IMR-90 (cell line): ENCODE results near the gene FBXO44. TPM values are rescaled to one million over a fixed set of nuclear protein-coding genes. Genes with fewer than 3 reads are reported as not detected.

Experiments
- ATAC-seq: fragments of 200-7000 bp; cut with Tn5 transposase; 2 replicates; pipeline ENCODE4 v1.9.1; 2020; ENCODE audit warnings: low read depth, mild to moderate bottlenecking, moderate library complexity
- BruUV-seq: library from RNA; stranded (reverse); fragments of 400-500 nt; replicated peaks from 2 replicates; lab custom pipeline; 2021; lab: Mats Ljungman, UMichigan
- CTCF ChIA-PET: fragments of 300-600 bp; formaldehyde crosslinking; extraction: SDS; loops from one replicate; lab custom pipeline; 2021; ENCODE audit warnings: antibody characterized with exemption; lab: Yijun Ruan, JAX
- POLR2A ChIA-PET: fragments of 300-600 bp; sonication (Branson Sonifier 250); formaldehyde crosslinking; loops from one replicate; lab custom pipeline; 2022; ENCODE audit warnings: antibody characterized with exemption; ENCODE audit not compliant: unreplicated experiment; lab: Charles Lee
- DNase-seq: peaks from one replicate; pipeline ENCODE4 v3.0.0; 2013
- H2AFZ ChIP-seq: replicated peaks from 2 replicates; pipeline ENCODE3; 2013; ENCODE audit warnings: low read length, mild to moderate bottlenecking; ENCODE audit not compliant: poor library complexity
- H2AK5ac ChIP-seq: 2 replicates; pipeline ENCODE4 v1.6.1; 2013; ENCODE audit warnings: low read depth, low read length, inconsistent platforms
- H2AK9ac ChIP-seq: replicated peaks from 2 replicates; pipeline ENCODE3; 2013; ENCODE audit warnings: mild to moderate bottlenecking, low read depth, low read length, moderate library complexity; ENCODE audit not compliant: poor library complexity
- H2BK120ac ChIP-seq: 2 replicates; pipeline ENCODE4 v1.6.1; 2013; ENCODE audit warnings: low read depth, low read length, inconsistent platforms
- H2BK15ac ChIP-seq: 3 replicates; pipeline ENCODE4 v1.6.1; 2013; ENCODE audit warnings: low read depth, low read length, inconsistent platforms
- H2BK20ac ChIP-seq: 2 replicates; pipeline ENCODE4 v1.6.1; 2013; ENCODE audit warnings: low read depth, mild to moderate bottlenecking, inconsistent platforms, low read length, moderate library complexity
- H2BK5ac ChIP-seq: 2 replicates; pipeline ENCODE4 v1.6.1; 2013; ENCODE audit warnings: mild to moderate bottlenecking, low read depth, low read length, inconsistent platforms; ENCODE audit not compliant: poor library complexity, severe bottlenecking
- H3K14ac ChIP-seq: replicated peaks from 2 replicates; pipeline ENCODE4 v1.6.1; 2013; ENCODE audit warnings: low read depth, low read length, inconsistent platforms
- H3K18ac ChIP-seq: 2 replicates; pipeline ENCODE4 v1.6.1; 2013; ENCODE audit warnings: low read depth, low read length, control low read depth
- H3K23ac ChIP-seq: 2 replicates; pipeline ENCODE4 v1.6.1; 2013; ENCODE audit warnings: low read depth, low read length, inconsistent platforms
- H3K27ac ChIP-seq: 2 replicates; pipeline ENCODE4 v1.5.1; 2013; ENCODE audit warnings: mild to moderate bottlenecking, control low read depth, low read length; ENCODE audit not compliant: insufficient read depth
- H3K27me3 ChIP-seq: 2 replicates; pipeline ENCODE4 v1.6.1; 2013; ENCODE audit warnings: low read length; ENCODE audit not compliant: control insufficient read depth, insufficient read depth
- H3K36me3 ChIP-seq: 2 replicates; pipeline ENCODE4 v1.6.1; 2013; ENCODE audit warnings: low read length, mixed read lengths; ENCODE audit not compliant: control insufficient read depth, insufficient read depth
- H3K4ac ChIP-seq: 2 replicates; pipeline ENCODE4 v1.6.1; 2013; ENCODE audit warnings: low read depth, low read length, inconsistent platforms
- H3K4me1 ChIP-seq: 2 replicates; pipeline ENCODE4 v1.6.1; 2013; ENCODE audit warnings: low read length, mixed read lengths; ENCODE audit not compliant: control insufficient read depth, insufficient read depth
- H3K4me2 ChIP-seq: 2 replicates; pipeline ENCODE4 v1.6.1; 2013; ENCODE audit warnings: low read depth, mild to moderate bottlenecking, control low read depth, low read length, moderate library complexity
- H3K4me3 ChIP-seq: 2 replicates; pipeline ENCODE4 v1.5.1; 2013; ENCODE audit warnings: low read depth, mild to moderate bottlenecking, control low read depth, low read length, moderate library complexity; ENCODE audit not compliant: insufficient read depth
- H3K56ac ChIP-seq: 2 replicates; pipeline ENCODE4 v1.6.1; 2013; ENCODE audit warnings: low read length, inconsistent platforms; ENCODE audit not compliant: insufficient read depth; ENCODE audit errors: extremely low read depth
- H3K79me1 ChIP-seq, 2 experiments: 2 replicates each; pipeline ENCODE4 v1.6.1; 2013; ENCODE audit warnings: low read length in 2 of 2, inconsistent platforms in 1 of 2, low read depth in 1 of 2
- H3K9ac ChIP-seq: 2 replicates; pipeline ENCODE4 v1.6.1; 2013; ENCODE audit warnings: low read depth, low read length, control low read depth
- H3K9me1 ChIP-seq: 2 replicates; pipeline ENCODE4 v1.6.1; 2013; ENCODE audit warnings: low read length, inconsistent platforms; ENCODE audit not compliant: insufficient read depth
- H3K9me3 ChIP-seq: 2 replicates; pipeline ENCODE4 v1.6.1; 2013; ENCODE audit warnings: low read length; ENCODE audit not compliant: control insufficient read depth, insufficient read depth
- H4K20me1 ChIP-seq: 2 replicates; pipeline ENCODE4 v1.6.1; 2013; ENCODE audit warnings: low read length, inconsistent platforms; ENCODE audit not compliant: insufficient read depth
- H4K5ac ChIP-seq: 2 replicates; pipeline ENCODE4 v1.6.1; 2013; ENCODE audit warnings: mild to moderate bottlenecking, low read depth, low read length, control low read depth
- H4K8ac ChIP-seq, 2 experiments: 2 replicates each; pipeline ENCODE4 v1.6.1; 2013; ENCODE audit warnings: low read depth in 2 of 2, low read length in 2 of 2, control low read depth in 1 of 2, inconsistent platforms in 1 of 2
- H4K91ac ChIP-seq: 2 replicates; pipeline ENCODE4 v1.6.1; 2013; ENCODE audit warnings: low read depth, low read length, inconsistent platforms; ENCODE audit not compliant: insufficient read depth
- BHLHE40 ChIP-seq: fragments of 150-350 bp; IDR thresholded peaks from 2 replicates; pipeline ENCODE4 v1.6.1; 2016; ENCODE audit warnings: mild to moderate bottlenecking, low read depth, low read length
- MAZ ChIP-seq: IDR thresholded peaks from 2 replicates; pipeline ENCODE4 v1.6.1; 2012; ENCODE audit warnings: low read depth, mild to moderate bottlenecking, low read length, improper control_type of control experiment, moderate library complexity, borderline replicate concordance
- RCOR1 ChIP-seq: IDR thresholded peaks from 2 replicates; pipeline ENCODE4 v1.6.1; 2012; ENCODE audit warnings: mild to moderate bottlenecking, low read length, improper control_type of control experiment; ENCODE audit not compliant: insufficient replicate concordance
- RFX5 ChIP-seq: IDR thresholded peaks from 2 replicates; pipeline ENCODE4 v1.8.0; 2012; ENCODE audit warnings: low read depth, mild to moderate bottlenecking, low read length, moderate library complexity
- SMC3 ChIP-seq: fragments of 150-350 bp; IDR thresholded peaks from 2 replicates; pipeline ENCODE4 v1.6.1; 2016; ENCODE audit warnings: low read depth, mild to moderate bottlenecking, antibody characterized with exemption, low read length, moderate library complexity
- WGBS, 2 experiments: methylation state at CpG; one replicate each; pipeline versions ENCODE4 v1.1.5 to v1.1.7; 2013; ENCODE audit warnings: missing lambda C conversion rate in 2 of 2; ENCODE audit not compliant: insufficient read length in 1 of 2; ENCODE audit errors: extremely low coverage in 2 of 2; 5-methylcytosine and 5-hydroxymethylcytosine counted together
- dilution Hi-C: fragments of 300-500 bp; cut with HindIII; formaldehyde crosslinking; loops from one replicate; pipeline ENCODE4 v1.14.3; 2018; ENCODE audit warnings: low sequenced_read_pairs; ENCODE audit not compliant: unreplicated experiment
- in situ Hi-C: fragments of 300-500 bp; cut with MboI; formaldehyde crosslinking; loops from 3 replicates; pipeline ENCODE4 v1.14.3; 2019; ENCODE audit warnings: low sequenced_read_pairs, inconsistent platforms, mixed read lengths
- intact Hi-C: fragments of 100-400 bp; cut with micrococcal nuclease; formaldehyde crosslinking; loops from 2 replicates; pipeline ENCODE4 v1.10.0; 2022
- polyA plus RNA-seq, 3 experiments: library from polyadenylated mRNA; depleted of rRNA; stranded (reverse); fragments of >200 nt; gene quantifications; 2 replicates each; pipeline ENCODE4 v1.2.3, GENCODE V29; 2012; ENCODE audit warnings: low replicate concordance in 1 of 3
- total RNA-seq: library from RNA; depleted of rRNA; stranded (reverse); fragments of >200 nt; gene quantifications from 2 replicates; pipeline ENCODE4 v1.2.3, GENCODE V29; 2012

Gene FBXO44
- total and polyA plus RNA-seq, 2 of the 4 experiments (the other 2 are of a cell fraction): 9.3 to 25.5 TPM

- no peak overlapping the region for H4K91ac ChIP-seq
- TF ChIP-seq RCOR1: no peak
- TF ChIP-seq MAZ: no peak
- no peak for TF ChIP-seq BHLHE40
- TF ChIP-seq RFX5: no peak
- TF ChIP-seq SMC3: no peak
- WGBS, 2 experiments: 90% methylated on average over 3 of the region's 6 CpGs; no CpG with 5 or more reads in 1 of the 2 experiments
- ATAC-seq (no peak), DNase-seq (no peak)
- dilution Hi-C loops: no loop called here
- H3K27ac ChIP-seq: no peak overlapping the region
- H3K56ac ChIP-seq: no peak overlapping the region
- no peak overlapping the region for H2AFZ ChIP-seq
- POLR2A ChIA-PET: no interaction called here
- no peak overlapping the region for H3K9ac ChIP-seq
- no peak overlapping the region for H2BK20ac ChIP-seq
- H2AK9ac ChIP-seq: no peak overlapping the region
- no peak overlapping the region for H3K14ac ChIP-seq
- H3K4me1 ChIP-seq: peaks cover 3% of the 10 kb centered on the region; the same call in 1 of the 2 replicates
- in situ Hi-C loops: no loop called here
- no peak overlapping the region for H4K5ac ChIP-seq
- H2BK5ac ChIP-seq: no peak overlapping the region
- no peak overlapping the region for H2AK5ac ChIP-seq
- CTCF ChIA-PET: no interaction called here
- no TSS peak for BruUV-seq
- H4K8ac ChIP-seq: no peak overlapping the region
- H2BK120ac ChIP-seq: no peak overlapping the region
- no peak overlapping the region for H3K18ac ChIP-seq
- H3K27me3 ChIP-seq: peaks cover 66% of the 10 kb centered on the region
- H3K4ac ChIP-seq: no peak overlapping the region
- H2BK15ac ChIP-seq: no peak overlapping the region
- H3K36me3 ChIP-seq: no peaks in the 10 kb centered on the region
- no peak overlapping the region for H3K23ac ChIP-seq
- intact Hi-C loops: no loop called here
- H3K79me1 ChIP-seq: no peaks in the 10 kb centered on the region
- no peaks in the 10 kb centered on the region for H3K9me3 ChIP-seq
- no peaks in the 10 kb centered on the region for H4K20me1 ChIP-seq
- 0 out of 2 replicates have a peak, but pooled peaks cover 4% of the 10 kb centered on the region for H3K9me1 ChIP-seq
- no peak overlapping the region for H3K4me2 ChIP-seq
- H3K4me3 ChIP-seq: no peak overlapping the region
These were observed 41.2 kb downstream of the FBXO44 start for GRCh38 chr1:11695861-11696260.
